GM21723 (cell line): ENCODE data around the gene NF1.
"Not testable (repeated sequence)": the region's sequence is repeated elsewhere in the genome, so short reads cannot be mapped to it uniquely, and the experiment has no call there.

ENCODE experiments used
- ATAC-seq: cut with Tn5 transposase; IDR thresholded peaks from one replicate; pipeline ENCODE4 v1.9.1; 2021; ENCODE audit warnings: mild to moderate bottlenecking, moderate library complexity; ENCODE audit not compliant: unreplicated experiment

The NF1 gene

GRCh38 chr17:31379597-31380205 lies 284.9 kb downstream of the NF1 start:
- ATAC-seq, result no peak

- ATAC-seq, result no peak
These were observed 286.4 kb downstream of the NF1 start for GRCh38 chr17:31381165-31381668.

GRCh38 chr17:31382668-31383275 lies 288.0 kb downstream of the NF1 start:
- ATAC-seq, result not testable (repeated sequence)

GRCh38 chr17:31383488-31383887 lies 288.7 kb downstream of the NF1 start:
- not testable (repeated sequence) for ATAC-seq

- no peak for ATAC-seq
These were observed 290.9 kb downstream of the NF1 start for GRCh38 chr17:31385428-31386285.

- ATAC-seq, result no peak
These were observed 291.8 kb downstream of the NF1 start for GRCh38 chr17:31386542-31387075.

- ATAC-seq, result no peak
These were observed 292.7 kb downstream of the NF1 start for GRCh38 chr17:31387438-31387837.

- ATAC-seq, result no peak
These were observed 293.6 kb downstream of the NF1 start for GRCh38 chr17:31388351-31388750.

GRCh38 chr17:31388770-31389656 lies 294.2 kb downstream of the NF1 start:
- no peak for ATAC-seq

GRCh38 chr17:31389657-31390381 lies 295.0 kb downstream of the NF1 start:
- ATAC-seq, result no peak

GRCh38 chr17:31390426-31390747 lies 295.6 kb downstream of the NF1 start:
- no peak for ATAC-seq

- ATAC-seq, result no peak
These were observed 296.1 kb downstream of the NF1 start for GRCh38 chr17:31390748-31391495.

- no peak for ATAC-seq
These were observed 296.7 kb downstream of the NF1 start, which contains the start of gene RAB11FIP4 for GRCh38 chr17:31391496-31391949. TSS of gene RAB11FIP4 (plus strand) at chr17:31391675. CDS start at chr17:31391853, 178 bp downstream.

GRCh38 chr17:31392002-31392855 lies 297.5 kb downstream of the NF1 start:
- no peak for ATAC-seq

- ATAC-seq, result no peak
These were observed 298.3 kb downstream of the NF1 start for GRCh38 chr17:31392856-31393748.

GRCh38 chr17:31393749-31394146 lies 299.0 kb downstream of the NF1 start:
- ATAC-seq, result no peak

GRCh38 chr17:31394544-31394943 lies 299.8 kb downstream of the NF1 start:
- no peak for ATAC-seq
